Measurements from ENCODE around the gene FAM50B. TPM values are rescaled to one million over a fixed set of nuclear protein-coding genes. Genes with fewer than 3 reads are reported as not detected.

The FAM50B gene
- total RNA-seq, 1 donor from 2014 or later = 23.2 TPM

DNA sequence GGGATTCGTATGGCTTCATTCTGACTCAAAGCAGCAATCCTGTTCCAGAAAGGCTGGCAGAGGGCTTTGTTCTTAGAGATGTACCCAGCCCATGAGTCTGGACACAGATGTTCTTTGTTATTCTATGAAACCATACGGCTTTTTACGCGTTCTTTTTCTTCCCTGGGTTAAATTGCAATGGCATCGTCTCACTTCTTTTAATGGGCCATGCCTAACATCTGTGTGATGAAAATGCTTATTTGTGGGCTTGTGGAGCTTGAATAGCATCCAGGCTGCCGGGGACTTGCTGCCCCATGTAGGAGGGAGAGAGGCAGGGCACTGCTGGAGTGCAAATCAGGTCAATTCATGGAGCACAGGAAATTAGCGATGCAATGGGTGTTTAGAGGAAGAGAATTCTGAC lies 19.4 kb downstream of the FAM50B start:
- intact Hi-C loops (cut with micrococcal nuclease) = no loop called here
- no peak for DNase-seq

DNA sequence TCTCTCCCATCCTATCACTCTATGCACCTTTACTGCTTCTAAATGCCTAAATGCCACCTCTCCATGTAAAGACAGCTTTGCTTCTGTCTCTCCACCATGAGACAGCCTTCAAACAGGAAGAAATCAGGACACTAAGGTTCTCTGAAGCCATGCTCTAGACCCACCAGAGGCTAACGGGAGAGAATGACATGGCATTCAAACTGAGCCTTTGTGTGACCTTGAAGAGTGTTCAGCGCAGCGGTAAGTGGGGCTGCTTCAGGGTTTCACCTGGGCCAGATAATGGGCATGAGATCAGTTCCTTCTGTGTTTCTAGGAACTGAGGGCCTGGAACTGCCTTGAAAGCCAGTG lies 20.1 kb downstream of the FAM50B start:
- intact Hi-C loops (cut with micrococcal nuclease) = no loop called here
- H3K27ac ChIP-seq (replicated peaks) = no peak overlapping the region
- H3K4me1 ChIP-seq = no peaks in the 10 kb centered on the region
- H3K4me3 ChIP-seq = no peak overlapping the region
- no peaks in the 10 kb centered on the region for H3K36me3 ChIP-seq
- TF ChIP-seq, protein P1, sequence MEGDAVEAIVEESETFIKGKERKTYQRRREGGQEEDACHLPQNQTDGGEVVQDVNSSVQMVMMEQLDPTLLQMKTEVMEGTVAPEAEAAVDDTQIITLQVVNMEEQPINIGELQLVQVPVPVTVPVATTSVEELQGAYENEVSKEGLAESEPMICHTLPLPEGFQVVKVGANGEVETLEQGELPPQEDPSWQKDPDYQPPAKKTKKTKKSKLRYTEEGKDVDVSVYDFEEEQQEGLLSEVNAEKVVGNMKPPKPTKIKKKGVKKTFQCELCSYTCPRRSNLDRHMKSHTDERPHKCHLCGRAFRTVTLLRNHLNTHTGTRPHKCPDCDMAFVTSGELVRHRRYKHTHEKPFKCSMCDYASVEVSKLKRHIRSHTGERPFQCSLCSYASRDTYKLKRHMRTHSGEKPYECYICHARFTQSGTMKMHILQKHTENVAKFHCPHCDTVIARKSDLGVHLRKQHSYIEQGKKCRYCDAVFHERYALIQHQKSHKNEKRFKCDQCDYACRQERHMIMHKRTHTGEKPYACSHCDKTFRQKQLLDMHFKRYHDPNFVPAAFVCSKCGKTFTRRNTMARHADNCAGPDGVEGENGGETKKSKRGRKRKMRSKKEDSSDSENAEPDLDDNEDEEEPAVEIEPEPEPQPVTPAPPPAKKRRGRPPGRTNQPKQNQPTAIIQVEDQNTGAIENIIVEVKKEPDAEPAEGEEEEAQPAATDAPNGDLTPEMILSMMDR (IDR thresholded peaks at IDR 0.05; ENCODE audit: borderline replicate concordance) = no peak
- no peak for DNase-seq
- H3K9me3 ChIP-seq (replicated peaks) = no peaks in the 10 kb centered on the region
- H3K27me3 ChIP-seq (ENCODE audit: low read depth) = no peaks in the 10 kb centered on the region

More for the DNA sequence above, 19.4 kb downstream of the FAM50B start:
- Histone ChIP-seq H3K9me3 (replicated peaks) (no peaks in the 10 kb centered on the region), H3K4me1 (no peaks in the 10 kb centered on the region), H3K27ac (replicated peaks) (no peak overlapping the region), H3K27me3 (ENCODE audit: low read depth) (no peaks in the 10 kb centered on the region), H3K36me3 (no peaks in the 10 kb centered on the region), H3K4me3 (no peak overlapping the region)
- TF ChIP-seq, protein P1 (IDR thresholded peaks at IDR 0.05; ENCODE audit: borderline replicate concordance) = no peak

DNA sequence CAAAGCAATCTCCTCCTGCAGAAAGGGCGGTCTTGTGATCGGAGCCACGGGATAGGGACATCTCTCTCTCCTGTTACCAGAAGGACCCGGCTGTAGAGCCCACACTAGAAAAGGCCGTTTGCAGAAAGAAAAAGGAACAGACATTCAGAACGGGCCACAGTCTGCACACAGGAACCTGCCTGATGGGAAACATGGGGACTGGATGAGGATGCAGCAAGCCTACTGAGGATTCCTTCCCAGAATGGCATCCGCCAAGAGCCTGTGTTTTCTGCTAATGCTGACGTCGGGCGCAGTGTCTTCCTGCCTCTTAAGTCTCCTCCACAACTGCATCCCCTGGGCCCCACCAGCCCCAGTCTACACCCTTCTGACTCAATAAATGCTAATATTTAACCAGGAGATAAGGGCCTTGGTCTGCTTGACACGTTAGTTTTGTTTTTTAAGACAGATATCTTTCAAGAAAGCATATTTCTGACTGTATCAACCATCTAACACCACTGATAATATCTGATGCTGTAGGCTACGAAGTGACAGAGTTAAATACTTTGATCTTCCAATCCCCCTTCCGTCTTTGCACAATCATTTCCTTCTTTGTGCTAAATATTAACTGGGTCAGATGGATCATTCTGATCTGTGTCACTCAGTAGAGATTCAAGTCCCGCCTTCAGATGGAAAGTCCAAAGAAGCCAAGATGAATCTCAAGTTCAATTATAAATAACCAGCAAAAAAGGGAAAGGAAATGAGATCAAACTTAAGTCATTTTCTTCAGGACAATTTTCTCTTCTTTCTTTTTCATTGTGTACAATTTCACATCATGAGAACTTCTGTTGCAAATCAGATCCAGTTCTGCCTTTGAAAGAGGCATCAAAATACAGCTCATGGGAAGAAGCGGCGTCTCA lies 20.7 kb downstream of the FAM50B start:
- Histone ChIP-seq H3K4me1 (no peaks in the 10 kb centered on the region), H3K27me3 (ENCODE audit: low read depth) (no peaks in the 10 kb centered on the region), H3K9me3 (replicated peaks) (no peaks in the 10 kb centered on the region), H3K4me3 (no peak overlapping the region), H3K27ac (replicated peaks) (no peak overlapping the region), H3K36me3 (no peaks in the 10 kb centered on the region)
- intact Hi-C loops (cut with micrococcal nuclease) = no loop called here
- no peak for DNase-seq
- TF ChIP-seq, protein P1 (IDR thresholded peaks at IDR 0.05; ENCODE audit: borderline replicate concordance) = no peak

DNA sequence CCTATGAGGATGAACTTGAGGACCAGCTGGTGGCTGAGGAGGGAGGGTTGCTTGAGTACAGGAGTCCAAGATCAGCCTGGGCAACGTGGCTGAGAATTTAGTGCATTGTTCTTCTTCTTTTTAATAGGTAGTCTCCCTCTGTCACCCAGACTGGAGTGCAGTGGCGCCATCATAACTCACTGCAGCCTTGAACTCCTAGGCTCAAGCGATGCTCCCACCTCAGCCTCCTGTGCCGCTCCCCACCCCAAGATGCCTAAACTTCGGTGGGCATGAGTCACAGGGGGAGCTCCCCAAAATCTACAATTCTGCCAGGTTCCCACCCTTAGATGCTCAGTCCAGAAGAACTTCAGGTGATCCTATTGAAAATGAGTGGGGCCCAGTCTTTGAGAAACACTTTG lies 21.4 kb downstream of the FAM50B start:
- no peaks in the 10 kb centered on the region for H3K27me3 ChIP-seq (ENCODE audit: low read depth)
- H3K4me3 ChIP-seq = no peak overlapping the region
- no peaks in the 10 kb centered on the region for H3K36me3 ChIP-seq
- intact Hi-C loops (cut with micrococcal nuclease) = no loop called here
- no peak for DNase-seq
- no peaks in the 10 kb centered on the region for H3K9me3 ChIP-seq (replicated peaks)
- TF ChIP-seq, protein P1 (IDR thresholded peaks at IDR 0.05; ENCODE audit: borderline replicate concordance) = no peak
- H3K27ac ChIP-seq (replicated peaks) = no peak overlapping the region
- H3K4me1 ChIP-seq = no peaks in the 10 kb centered on the region

DNA sequence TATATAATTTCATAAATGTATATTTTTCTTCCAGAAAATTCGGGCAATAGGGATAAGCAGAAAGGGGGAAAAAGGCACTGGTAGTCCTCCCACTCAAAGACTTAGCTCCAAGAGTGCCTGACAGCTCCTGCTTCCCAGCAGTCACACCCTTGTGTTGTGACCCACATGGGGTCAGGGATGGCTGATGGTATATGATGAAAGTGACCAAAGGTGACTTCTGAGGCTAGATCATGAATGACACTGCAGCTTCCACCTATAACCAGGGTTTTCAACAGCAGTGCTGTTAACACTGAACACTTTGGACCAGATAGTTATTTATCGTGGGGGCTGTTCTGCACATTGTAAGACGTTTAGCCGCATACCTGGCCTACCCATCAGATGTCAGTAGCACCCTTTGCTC lies 22.3 kb downstream of the FAM50B start:
- Histone ChIP-seq H3K4me3 (no peak overlapping the region), H3K27me3 (ENCODE audit: low read depth) (no peaks in the 10 kb centered on the region), H3K36me3 (no peaks in the 10 kb centered on the region), H3K9me3 (replicated peaks) (no peaks in the 10 kb centered on the region), H3K27ac (replicated peaks) (no peak overlapping the region), H3K4me1 (peaks cover 3% of the 10 kb centered on the region)
- intact Hi-C loops (cut with micrococcal nuclease) = no loop called here
- DNase-seq = no peak
- TF ChIP-seq, protein P1 (IDR thresholded peaks at IDR 0.05; ENCODE audit: borderline replicate concordance) = no peak

All from left ventricle myocardium inferior (tissue), 1 donor.